ENCODE data around the gene HK2. TPM values are rescaled to one million over a fixed set of nuclear protein-coding genes. Genes with fewer than 3 reads are reported as not detected.
"Not testable (repeated sequence)": the region's sequence is repeated elsewhere in the genome, so short reads cannot be mapped to it uniquely, and the experiment has no call there.

The HK2 gene
- total RNA-seq, 1 donor, result 13.5 TPM

DNA sequence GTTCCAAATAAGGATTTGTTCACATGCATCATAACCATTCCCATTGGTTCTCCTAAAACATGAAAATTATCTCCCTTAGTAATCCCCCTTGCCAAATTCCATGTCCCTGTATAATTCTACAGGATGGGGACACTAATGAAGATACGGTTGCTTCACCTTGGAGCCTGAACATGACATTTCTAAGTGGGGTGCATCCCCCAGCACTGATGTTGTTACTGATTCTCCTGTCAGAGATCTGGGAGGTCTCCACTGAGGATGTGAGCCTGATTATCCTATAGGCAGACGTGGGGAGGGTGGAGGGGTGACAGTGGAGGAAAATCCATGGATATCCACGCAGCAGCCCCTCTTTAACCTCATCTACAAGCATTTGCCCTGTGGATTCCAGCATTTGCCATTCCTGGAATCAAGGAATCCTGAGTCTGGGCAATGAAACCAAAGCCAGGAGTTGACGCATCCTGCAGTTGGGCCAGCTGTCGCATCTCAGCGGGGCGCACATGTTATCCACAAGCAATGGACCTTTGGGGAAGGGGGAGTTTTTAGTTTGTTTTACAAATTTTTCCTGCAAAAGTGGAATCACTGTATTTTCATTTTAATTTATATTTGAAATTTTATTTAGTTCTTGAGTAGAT, 57.3 kb downstream of the HK2 start:
- no peak for DNase-seq (ENCODE audit: low read depth in 2 of 3, low spot score in 2 of 3)

DNA sequence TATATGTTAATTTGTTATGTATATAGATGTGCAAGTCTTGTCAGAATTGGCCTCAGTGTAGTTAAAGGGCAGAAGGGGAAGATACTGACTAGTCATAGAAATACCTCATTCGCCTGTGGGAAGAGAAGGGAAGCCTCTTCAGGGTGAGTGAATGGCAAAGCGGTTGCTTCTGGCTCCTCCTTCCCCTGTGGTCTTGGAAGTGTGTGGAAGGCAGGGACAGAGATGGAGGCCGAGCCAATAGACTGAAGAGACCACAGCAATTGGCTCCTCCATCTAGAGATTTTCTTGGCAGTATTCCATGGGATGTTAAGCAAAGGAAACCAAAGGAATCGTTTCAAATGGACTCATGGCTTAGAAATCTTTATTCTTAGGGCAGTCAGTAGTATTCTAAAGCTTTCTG, 57.9 kb downstream of the HK2 start:
- not testable (repeated sequence) for DNase-seq (ENCODE audit: low read depth in 2 of 3, low spot score in 2 of 3)

DNA sequence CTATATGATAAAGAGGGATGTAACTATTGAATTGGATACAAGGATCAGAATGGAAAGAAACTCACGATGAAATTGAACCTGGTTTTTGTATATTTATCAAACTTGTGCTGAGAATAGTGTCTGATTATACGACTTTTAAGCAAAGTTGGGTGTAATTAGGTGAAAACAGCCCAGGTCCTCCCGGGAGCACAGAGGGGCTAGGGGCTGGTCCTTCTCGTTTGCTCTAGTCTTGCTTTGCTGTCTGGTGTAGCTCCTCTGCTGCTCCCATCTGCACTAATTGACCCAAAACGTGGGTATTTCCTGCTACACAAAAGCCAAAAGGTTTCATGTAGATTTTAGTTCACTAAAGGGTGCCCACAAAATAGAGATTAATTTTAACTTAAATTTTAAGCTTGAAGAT, 58.7 kb downstream of the HK2 start:
- DNase-seq (ENCODE audit: low read depth in 2 of 3, low spot score in 2 of 3), result no peak

DNA sequence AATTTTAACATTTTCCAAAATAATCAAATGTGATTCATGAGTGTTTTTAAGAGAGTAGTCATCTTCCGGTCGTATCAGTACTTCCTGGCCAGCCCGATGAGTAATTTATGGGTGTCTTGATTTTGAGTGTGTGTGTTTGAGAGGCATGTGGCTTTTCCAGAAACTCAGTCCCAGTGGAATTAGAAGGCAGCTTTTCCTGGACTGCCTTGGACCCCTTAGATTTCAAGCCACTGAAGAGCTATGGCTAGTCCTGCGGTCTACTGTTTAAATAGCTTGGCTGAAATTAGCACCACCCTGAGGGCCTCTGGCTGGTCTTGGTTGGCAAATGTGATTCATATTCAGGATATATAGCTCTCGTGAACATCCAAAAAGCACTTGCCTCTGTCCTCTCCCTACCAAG, 59.4 kb downstream of the HK2 start:
- DNase-seq (ENCODE audit: low read depth in 2 of 3, low spot score in 2 of 3), result no peak

DNA sequence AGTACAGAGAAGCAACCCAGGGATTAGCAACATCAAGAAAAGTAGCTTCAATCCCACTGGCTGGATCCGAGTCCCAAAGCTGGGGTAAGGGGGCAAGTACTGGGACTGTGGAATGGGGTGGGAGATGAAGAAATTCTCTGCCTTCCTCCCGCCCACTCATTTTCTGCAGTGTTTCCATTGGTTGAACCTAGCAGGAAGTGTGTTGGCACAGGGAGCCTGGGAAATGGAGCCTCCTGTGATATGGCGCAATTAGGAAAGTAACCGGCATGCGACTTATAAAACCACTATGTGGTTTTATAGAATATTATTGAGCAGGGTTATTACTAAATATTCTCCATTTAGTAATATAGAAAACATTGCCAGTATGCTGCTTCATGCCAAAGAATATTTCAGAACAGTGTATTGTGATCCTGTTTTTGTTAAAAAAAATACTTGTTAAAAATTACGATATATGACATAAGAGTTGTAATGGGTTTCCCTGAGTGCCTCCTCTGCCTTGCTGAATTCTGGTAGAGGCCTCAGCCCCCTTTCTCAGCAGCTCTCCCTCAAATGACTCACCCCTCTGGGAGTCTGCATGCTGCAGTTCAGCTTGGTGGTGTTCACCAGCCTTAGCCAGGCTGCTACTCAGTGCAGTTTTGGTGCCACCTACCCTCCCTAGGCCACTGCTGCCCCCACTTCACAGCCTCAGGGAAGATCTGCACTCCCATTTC, 60.5 kb downstream of the HK2 start:
- no peak for DNase-seq (ENCODE audit: low read depth in 2 of 3, low spot score in 2 of 3)

DNA sequence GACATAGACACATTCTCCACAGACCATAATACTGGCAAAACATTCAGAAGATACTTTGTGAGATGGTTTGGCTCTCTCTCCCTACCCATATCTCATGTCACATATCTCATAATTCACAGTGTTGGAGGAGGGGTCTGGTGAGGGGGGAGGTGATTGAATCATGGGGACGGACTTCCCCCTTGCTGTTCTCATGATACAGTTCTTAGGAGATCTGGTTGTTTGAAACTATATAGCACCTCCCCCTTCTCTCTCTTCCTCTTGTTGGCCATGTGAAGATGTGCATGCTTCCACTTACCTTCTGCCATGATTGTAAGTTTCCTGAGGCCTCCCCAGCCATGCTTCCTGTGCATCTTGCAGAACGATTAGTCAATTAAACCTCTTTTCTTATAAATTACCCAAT, 61.1 kb downstream of the HK2 start:
- no peak for DNase-seq (ENCODE audit: low read depth in 2 of 3, low spot score in 2 of 3)

DNA sequence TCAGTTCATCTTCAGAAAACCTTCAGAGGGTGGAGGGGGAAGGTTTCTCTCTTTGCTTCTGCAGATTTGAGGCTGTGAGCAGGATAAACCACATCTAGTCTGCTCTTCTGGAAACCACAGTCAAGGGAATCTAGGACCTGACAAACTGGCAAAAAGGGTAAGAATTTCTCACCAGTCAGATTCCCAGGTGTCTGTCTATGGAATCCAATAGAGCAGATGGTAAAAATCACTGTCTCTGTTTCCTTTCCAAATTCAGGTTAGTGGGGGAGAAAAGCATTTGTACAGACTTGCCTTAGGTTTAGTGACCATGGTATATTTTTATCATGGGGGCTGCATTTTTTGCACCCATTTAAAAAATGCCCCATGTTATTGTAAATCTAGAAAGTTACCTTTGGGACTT, 62.3 kb downstream of the HK2 start:
- DNase-seq (ENCODE audit: low read depth in 2 of 3, low spot score in 2 of 3), result no peak

DNA sequence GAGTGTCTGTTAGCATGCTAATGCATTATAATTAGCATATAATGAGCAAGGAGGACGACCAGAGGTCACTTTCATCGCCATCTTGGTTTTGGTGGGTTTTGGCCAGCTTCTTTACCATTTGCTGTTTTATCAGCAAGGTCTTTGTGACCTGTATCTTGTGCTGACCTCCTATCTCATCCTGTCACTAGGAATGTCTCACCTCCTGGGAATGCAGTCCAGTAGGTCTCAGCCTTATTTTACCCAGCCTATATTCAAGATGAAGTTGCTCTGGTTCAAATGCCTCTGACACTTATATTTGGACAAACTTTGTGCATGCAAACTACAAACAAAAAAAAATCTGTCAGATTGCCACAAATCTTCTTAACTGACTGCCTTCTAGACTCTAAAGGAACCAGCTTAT, 66.3 kb downstream of the HK2 start:
- DNase-seq (ENCODE audit: low read depth in 2 of 3, low spot score in 2 of 3), result not testable (repeated sequence)

DNA sequence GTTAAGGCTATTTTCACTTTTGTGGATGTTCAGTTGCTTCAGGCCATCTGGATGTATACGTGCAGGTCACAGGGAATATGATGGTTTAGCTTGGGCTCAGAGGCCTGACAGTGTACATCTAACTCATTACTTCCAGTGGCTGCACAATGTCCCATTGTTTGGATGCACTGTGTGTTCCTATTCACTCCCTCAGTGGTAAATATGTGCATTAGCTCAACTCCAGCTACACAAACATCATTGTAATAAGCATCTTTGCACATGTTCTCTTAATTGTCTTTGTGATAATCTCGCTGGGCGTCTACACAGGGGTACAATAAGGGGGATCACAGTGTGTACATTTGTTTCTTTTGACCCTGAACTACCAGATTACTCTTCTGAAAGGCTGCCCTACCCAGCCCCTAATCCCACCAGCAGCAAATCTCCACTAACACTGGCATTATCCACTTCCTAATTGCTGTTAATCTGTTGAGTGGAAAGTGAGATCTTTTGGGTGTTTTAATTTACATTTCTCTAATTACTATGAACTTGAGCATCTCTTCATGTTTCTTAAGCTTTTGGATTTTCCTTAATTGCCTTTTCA, 68.4 kb downstream of the HK2 start:
- no peak for DNase-seq (ENCODE audit: low read depth in 2 of 3, low spot score in 2 of 3)

DNA sequence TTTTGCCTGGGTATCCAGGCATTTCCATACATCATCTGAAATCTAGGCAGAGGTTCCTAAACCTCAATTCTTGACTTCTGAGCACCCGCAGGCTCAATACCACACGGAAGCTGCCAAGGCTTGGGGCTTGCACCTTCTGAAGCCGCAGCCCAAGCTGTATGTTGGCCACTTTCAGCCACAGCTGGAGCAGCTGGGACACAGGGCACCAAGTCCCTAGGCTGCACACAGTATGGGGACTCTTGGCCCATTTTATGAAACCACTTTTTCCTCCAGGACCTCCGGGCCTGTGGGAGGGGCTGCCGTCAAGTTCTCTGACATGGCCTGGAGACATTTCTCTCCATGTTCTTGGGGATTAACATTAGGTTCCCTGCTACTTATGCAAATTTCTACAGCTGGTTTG, 72.5 kb downstream of the HK2 start:
- DNase-seq (ENCODE audit: low read depth in 2 of 3, low spot score in 2 of 3), result no peak

DNA sequence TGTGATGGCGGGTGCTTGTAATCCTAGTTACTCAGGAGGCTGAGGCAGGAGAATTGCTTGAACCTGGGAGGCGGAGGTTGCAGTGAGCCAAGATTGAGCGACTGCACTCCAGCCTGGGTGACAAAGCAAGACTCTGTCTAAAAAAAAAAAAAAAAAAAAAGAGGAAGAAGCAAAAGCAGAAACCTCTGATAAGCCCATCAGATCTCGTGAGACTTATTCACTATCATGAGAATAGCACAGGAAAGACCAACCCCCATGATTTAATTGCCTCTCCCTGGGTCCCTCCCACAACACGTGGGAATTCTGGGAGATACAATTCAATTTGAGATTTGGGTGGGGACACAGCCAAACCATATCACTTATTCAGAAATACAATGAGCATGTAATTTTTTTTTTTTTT, 73.6 kb downstream of the HK2 start:
- peak in 1 of 3 donors; percentile 16 for DNase-seq (ENCODE audit: low read depth in 2 of 3, low spot score in 2 of 3)

DNA sequence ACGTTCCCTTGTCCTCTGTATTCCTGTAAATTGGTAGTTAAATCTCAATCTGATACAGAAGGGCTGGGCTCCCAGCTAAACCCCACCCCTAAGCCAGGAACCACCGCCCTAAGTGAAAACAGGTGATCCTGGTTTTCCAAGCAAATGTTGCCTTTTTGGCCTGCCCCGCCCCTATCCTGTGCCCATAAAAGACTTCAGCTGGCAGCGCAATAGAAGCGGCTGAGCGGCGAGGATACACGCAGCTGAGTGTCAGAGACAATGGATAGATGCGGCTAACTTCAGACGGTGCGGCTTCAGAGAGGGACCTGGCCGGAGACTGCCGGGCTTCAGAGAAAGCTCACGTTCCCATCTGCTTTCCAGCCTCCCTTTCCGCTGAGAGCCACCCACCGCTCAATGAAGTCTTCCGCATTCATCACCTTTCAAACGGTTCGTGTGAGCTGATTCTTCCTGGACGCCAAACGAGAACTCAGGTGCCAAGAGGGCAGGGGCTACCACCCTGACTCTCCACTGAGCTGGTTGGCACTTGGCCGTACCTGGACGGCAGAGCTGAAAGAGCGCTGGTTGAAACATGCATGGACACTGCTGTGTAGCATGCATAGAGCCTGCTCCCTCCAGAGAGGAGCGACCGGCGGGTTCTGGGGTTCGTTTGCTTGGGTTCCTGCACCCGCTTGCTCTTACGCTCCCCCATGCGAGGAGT, 75.0 kb downstream of the HK2 start:
- DNase-seq (ENCODE audit: low read depth in 2 of 3, low spot score in 2 of 3), result no peak

DNA sequence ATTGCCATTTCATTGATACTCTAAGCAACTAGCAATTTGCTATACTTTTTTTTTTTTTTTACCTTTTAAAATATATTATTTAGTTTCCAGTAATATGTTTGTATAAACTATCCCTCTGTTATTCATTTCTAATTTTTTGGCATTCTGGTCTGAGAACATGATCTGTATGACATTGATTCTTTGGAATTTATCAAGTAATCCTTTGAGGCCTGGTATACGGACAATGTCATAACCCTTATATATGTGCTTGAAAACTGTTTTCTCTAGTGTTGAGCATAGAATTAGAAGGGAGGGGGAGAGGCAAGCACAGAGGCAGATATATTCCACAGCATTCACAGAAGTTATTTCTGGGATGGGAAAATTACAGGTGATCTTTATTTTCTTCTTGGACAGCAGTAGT, 76.3 kb downstream of the HK2 start:
- DNase-seq (ENCODE audit: low read depth in 2 of 3, low spot score in 2 of 3), result no peak

DNA sequence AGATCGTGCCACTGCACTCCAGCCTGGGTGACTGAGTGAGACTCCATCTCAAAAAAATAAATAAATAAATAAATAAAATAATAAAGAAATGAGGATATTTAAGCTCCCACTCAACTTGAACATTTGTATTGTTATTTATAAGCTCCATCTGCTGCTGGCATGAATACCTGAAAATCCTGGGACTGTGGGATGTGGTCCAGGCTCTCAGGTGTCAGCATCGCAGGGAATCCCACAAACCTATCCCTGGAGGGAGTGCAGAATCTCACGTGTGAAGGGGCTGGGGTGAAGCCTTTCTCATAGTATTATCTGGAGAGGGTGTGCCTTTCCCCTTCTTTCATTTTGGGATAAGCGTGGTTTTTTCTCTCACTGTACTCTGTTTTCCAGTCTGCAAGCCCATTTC, 77.1 kb downstream of the HK2 start:
- no peak for DNase-seq (ENCODE audit: low read depth in 2 of 3, low spot score in 2 of 3)

DNA sequence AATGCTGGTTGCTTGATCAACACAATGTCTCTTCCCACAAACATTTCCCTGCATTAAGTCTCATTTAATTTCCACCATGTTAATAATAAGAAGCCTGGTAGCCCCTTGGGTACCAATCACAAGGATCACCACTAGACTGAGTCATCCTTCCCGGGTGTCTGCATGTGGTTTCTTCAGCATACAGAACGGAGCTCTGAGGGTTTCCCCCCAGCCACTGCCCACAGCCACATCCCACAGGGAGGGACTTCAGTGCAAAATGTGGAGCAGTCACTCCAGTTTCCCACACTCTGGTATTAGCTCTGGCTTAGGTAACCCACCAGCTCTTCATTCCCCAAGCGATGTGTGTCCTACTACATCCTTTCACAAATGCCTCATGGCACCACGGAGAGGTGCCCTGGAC, 81.8 kb downstream of the HK2 start:
- no peak for DNase-seq (ENCODE audit: low read depth in 2 of 3, low spot score in 2 of 3)

DNA sequence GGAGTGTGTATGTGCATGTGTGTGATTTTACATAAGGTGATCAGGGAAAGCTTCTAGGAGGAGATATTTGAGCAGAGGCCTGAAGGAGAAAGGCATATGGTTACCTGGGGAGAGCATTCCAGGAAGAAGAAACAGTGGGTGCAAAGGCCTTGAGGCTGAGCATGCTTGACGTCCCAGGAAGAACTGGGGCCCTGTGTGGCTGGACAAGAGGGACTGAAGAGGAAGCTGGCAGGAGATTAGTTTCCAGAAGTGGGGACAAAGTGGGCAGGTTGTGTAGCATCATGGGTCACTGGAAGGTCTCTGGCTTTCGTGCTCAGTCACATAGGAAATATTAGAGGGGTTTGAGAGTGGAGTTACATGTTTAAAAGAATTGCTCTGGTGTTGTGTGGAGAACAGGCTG, 82.5 kb downstream of the HK2 start:
- DNase-seq (ENCODE audit: low read depth in 2 of 3, low spot score in 2 of 3), result no peak

DNA sequence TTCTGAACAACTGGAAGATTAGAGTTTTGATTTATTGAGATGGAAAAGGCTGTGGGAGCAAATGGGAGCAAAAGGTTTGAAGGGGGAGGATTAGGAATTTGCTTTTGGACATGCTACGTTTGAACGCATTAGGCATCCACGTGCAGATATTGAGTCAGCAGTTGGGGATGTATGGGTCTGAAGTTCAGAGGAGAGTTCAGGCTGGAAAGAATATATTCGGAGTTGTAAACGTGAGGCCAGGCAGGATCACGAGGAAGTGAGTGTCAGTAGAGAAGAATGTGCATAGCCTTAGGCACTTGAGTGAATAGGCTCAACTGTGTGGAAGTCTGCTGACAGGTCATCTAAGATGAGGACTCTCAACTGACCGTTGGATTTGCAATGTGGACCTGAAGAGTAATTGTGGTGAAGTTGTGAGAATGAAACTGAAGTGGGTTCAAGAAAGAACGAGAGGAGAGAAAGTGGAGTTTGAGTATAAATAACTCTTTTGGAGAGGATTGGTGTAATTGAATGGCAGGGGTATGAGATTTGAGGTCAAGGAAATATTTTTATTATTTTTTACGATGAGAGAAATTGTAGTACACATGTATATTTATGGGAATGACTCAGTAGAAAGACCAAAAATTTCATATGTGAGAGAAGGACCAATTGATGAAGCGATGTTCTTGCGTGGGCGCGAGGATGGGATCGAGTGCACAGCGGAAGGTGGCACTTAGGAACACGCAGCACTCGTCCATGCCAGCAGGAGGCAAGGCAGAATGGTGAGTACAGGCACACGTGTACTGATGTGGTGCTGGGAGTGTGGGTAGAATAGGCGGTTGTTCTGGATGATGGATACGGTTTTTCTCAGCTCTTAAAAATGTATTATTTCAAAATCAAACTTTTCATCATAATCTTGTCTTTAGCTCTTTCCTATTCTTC, 84.0 kb downstream of the HK2 start:
- no peak for DNase-seq (ENCODE audit: low read depth in 2 of 3, low spot score in 2 of 3)

DNA sequence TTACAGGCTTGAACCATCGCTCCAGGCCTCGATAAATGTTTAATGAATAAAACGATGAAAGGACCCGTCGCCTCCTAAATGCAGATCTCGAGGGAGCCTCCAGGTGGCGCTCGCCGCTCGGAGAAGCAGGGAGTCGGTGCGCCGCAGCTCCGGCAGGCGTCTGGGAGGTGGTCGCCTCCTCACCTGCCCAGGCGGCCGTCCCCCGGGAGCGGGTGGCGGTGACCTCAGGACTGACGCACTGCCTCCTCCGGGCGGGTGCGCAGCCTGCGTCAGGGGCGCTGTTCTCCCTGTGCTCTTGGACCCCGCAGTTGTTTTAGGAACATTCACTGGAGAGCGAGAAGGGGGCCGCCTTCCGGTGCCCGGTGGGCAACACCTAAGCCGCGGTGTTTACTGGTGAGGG, 85.9 kb downstream of the HK2 start:
- peak; percentile 51 to 76 (median 66) for DNase-seq (ENCODE audit: low read depth in 2 of 3, low spot score in 2 of 3)

DNA sequence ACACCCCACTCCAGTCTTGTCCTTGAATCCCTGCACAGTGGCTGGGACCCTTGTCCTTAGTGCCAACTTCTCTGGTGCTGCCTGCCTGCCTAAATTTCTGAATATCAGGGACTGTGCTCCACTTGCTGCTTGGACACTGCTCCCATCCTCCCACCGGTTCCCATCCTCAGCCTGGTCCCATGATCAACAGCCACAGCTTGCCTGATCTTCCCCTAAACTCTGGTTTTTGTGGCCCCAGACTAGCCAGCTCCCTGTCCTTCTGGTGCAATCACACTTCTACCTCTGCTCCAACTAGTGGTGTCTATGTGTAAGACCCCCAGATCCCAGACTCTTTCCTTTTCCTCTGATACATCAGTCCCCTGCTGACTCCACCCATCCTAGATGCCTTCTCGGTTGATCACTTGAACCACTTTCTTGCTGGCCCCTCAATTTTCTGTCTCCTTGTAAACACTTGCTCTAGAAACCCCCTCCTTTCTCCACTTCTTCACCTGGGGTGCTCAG, 87.4 kb downstream of the HK2 start:
- DNase-seq (ENCODE audit: low read depth in 2 of 3, low spot score in 2 of 3), result no peak

DNA sequence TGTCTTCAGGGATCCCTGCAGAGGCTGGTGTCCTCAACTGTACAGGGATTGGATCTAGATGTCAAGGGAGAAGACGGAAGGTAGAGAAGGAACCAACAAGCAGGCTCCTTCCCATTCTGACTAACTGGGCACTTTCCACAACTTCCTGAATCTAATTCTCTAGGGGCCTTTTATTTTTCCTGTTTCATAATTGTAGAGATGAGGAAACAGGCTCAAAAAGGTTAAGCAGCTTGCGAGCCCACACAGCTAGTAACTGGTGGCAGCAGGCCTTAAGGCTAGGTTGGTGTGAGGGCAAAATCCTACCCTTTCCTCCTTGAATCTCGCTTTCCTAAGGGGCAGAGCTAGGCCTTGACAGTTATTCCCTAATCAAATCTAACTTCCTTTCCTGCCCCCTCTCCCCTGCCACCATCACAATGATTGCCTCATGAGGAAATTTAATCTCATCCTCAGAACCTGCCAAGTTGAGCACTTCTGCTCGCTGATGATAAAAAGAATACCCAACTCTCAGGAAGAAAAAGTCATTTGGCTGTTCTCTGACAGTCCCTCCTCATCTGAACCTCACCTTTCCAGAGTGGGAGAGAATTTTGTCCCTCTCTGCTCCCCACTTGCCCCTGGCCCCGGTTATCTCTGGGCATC, 88.8 kb downstream of the HK2 start:
- DNase-seq (ENCODE audit: low read depth in 2 of 3, low spot score in 2 of 3), result no peak

Data from hematopoietic multipotent progenitor cell (in vitro differentiated cells).